UCSD-AML1 (cell line): ENCODE data around the gene PHLDB1.
"Not testable (repeated sequence)": the region's sequence is repeated elsewhere in the genome, so short reads cannot be mapped to it uniquely, and the experiment has no call there.

Experiments used
- DNase-seq: peaks from one replicate; lab custom pipeline; 2025; ENCODE audit not compliant: unreplicated experiment; lab: John Stamatoyannopoulos, UW

PHLDB1 gene

DNA sequence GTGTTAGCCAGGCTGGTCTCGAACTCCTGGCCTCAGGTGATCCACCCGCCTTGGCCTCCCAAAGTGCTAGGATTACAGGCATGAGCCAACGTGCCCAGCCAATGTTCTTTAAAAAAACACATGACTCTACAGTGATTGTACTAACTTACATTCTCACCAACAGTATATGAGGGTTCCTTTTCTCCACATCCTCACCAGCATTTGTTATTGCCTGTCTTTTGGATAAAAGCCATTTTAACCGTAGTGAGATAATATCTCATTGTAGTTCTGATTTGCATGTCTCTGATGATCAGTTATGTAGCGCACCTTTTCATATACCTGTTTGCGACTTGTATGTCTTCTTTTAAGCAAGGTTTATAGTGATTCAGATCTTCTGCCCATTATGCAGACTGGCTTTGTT is 75.5 kb downstream of the PHLDB1 start:
- DNase-seq: not testable (repeated sequence)

DNA sequence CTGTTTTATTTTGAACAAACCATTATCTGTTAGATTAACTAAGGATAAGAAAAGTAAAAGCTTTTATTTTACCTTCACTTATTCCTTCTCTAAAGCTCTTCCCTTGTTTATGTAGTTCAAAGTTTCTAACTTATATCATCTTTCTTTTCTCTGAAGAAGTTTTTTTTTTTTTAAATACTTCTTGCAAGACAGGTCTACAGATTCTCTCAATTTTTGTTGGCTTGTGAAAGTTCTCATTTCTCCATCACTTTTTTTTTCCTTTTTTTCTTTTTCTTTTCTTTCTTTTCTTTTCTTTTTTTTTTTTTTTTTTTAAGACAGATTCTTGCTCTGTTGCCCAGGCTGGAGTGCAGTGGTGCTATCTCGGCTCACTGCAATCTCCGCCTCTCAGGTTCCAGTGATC is 76.8 kb downstream of the PHLDB1 start:
- no peak for DNase-seq

DNA sequence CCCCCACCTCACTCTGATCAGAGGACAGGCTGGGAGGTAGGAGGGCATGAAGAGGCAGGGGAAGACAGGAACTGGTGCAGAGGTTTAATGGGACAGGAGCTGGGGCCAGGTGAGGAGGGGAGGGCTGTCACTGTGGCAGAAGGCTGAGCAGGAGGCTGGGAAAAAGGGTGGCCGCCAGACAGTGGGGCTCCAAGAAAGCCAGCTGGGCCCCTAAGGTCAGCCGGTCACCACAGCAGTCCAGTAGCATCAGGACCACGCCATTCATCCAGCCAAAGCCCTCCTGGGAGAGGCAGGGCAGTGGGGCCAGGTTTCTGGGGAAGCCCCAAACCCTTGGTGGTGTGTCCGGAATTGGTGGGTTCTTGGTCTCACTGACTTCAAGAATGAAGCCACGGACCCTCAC is 80.5 kb downstream of the PHLDB1 start:
- no peak for DNase-seq

DNA sequence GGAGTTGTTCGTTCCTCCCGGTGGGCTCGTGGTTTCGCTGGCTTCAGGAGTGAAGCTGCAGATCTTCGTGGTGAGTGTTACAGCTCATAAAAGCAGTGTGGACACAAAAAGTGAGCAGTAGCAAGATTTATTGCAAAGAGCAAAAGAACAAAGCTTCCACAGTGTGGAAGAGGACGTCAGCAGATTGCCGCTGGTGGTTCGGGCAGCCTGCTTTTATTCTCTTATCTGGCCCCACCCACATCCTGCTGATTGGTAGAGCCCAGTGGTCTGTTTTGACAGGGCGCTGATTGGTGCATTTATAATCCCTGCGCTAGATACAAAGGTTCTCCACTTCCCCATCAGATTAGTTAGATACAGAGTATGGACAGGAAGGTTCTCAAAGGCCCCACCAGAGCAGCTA is 80.9 kb downstream of the PHLDB1 start:
- not testable (repeated sequence) for DNase-seq

DNA sequence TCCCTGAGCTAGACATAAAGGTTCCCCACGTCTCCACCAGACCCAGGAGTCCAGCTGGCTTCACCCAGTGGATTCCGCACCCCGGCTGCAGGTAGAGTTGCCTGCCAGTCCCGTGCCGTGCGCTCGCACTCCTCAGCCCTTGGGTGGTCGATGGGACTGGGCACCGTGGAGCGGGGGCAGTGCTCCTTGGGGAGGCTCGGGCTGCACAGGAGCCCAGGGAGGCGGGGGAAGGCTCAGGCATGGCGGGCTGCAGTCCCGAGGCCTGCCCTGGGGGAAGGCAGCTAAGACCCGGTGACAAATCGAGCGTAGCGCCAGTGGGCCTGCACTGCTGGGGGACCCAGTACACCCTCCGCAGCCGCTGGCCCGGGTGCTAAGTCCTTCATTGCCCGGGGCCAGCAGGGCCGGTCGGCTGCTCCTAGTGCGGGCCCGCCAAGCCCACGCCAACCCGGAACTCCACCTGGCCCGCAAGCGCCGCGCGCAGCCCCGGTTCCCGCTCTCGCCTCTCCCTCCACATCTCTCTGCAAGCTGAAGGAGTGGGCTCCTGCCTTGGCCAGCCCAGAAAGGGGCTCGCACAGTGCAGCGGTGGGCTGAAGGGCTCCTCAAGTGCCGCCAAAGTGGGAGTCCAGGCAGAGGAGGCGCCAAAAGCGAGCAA is 81.6 kb downstream of the PHLDB1 start:
- no peak for DNase-seq

DNA sequence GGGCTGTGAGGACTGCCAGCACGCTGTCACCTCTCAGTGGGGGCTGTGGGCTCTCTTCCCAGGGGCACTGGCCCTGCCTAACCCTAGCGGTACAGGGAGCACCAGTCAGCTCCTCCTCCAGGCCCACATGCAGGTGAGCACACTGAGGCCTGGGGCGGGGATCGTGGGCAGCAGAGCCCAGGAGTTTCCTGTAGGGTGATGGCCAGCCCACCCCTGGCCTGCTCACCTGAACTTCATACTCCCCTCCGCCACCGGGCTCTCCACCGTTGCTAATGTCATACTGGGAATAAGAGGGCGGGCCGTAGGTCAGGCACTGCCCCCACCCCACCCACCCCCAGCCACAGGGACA is 82.1 kb downstream of the PHLDB1 start:
- no peak for DNase-seq

DNA sequence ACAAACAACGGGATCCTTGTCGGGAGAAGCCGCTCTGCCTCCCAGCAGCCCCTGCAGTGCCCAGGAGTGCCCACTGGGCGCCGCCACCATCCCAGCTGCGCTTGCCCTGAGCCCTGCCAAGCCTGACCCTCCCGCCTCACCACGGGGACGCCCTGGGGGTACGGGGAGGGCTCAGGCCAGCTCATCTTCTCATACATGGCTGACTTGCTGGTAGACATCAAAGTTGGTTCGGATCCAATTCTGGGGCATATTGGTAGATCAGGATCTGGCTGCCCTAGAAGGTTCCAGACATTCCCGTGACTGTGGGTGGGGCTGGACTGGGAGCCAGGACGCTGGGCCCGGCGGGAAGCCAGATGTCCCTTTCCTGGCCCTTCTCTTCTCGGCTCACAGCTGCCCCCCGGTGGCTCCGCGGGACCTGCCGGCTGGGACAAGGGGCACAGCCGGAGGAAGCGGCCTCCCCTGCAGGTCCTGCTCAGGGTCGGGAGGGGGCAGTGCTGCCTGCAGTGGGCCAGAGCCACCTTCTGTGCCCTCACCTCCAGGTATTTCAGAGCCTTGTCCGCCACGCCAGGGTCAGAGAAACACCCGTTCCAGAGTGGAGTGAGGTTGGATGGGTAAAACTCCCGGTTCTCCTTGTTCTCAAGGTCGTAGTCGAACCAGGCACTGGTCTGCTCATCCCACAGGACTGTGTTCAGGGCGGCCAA is 82.6 kb downstream of the PHLDB1 start:
- DNase-seq: peak; percentile 90

DNA sequence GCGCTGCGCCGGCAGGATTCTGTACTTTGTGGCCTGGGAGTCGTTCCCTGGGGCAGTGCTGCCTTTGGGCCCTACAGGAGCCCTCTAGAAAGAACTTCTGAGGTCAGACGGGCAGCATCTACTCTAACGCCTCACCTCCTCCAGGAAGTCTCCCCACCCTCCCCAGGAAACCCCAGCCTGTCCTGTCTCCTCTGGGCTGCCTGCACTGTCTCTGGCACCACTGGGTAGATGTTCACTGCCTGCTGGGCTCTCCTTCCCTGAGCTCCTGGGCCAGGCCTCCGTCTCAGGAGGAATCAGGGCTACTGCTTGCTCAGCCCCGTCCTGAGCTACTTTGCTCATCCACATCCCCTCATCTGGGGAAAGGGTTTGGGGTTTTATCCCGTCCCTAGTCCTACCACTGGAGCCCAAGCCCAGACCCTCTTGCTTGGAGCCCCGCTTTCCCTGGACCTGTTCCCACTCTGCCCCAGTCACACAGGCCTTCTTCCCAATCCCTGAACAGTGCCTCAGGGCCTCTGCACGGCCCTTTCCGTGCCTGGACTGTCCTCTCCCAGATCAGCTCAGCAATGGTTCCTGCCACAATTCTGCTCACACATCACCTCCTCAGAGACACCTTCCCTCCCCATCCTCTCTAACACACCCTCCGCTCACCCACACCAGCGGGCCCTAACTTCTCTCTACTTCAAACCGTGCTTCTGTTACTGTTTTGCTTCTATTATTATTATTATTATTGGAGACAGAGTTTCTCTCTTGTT is 83.3 kb downstream of the PHLDB1 start:
- DNase-seq: no peak

DNA sequence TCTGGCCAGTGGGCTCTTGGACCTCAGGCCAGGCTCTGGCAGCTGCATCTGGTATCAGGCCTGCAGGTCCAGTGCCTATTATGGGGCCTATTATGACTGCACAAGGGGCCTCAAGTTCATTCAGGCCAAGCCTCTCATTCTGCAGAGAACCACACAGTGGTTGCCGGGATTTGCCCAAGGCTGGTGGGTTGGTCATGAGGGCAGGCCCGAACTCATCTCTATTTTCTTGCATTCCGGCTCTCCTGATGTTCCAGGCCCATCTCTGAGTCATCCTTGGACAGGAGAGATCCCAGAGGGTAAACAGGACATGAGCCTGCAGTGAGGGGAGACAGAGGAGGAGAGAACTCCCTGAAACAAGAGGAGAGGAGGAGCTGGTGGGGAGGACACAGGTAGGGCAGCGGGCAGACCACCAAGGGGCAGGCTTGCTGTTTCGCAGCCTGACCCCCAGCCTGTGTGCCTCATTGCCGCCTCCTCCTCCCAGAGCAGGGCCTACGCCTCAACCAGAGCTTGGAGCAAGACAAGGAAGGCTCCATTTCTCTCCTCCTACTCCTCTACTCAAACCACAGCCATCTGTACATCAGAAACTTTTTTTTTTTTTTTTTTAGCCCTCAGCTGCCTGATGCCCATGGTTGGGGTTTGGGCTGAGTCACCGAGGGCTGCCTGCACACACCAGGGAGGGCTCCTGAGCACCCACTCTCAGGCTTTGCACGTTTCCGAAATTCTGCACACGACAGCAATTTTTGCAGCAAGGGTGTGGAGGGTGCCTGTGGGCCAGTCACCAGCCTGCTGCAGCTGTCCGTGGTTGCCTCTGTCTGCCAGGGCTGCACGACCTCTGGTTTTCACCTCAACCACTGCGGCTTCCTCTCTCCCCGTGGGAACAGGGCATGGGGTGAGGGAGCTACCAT is 84.8 kb downstream of the PHLDB1 start:
- no peak for DNase-seq

DNA sequence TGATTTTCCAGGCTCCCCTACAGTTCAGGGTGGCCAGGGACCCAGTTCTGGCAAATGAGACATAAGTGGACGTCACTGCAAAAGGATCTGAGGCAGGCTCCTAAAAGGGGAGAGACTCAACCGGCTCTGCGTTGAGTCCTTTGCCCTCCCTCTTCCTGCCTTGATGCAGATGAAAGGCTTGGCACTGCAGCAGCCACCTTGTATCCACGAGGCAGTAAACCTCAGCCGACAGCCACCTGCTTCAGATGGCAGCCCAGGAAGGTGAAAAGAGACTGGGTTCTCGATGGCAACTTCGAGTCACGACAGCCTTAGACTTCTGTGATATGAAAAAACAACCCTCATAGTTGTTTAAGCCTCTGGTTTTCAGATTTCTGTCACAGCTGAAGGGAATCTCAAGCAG is 86.8 kb downstream of the PHLDB1 start:
- no peak for DNase-seq

DNA sequence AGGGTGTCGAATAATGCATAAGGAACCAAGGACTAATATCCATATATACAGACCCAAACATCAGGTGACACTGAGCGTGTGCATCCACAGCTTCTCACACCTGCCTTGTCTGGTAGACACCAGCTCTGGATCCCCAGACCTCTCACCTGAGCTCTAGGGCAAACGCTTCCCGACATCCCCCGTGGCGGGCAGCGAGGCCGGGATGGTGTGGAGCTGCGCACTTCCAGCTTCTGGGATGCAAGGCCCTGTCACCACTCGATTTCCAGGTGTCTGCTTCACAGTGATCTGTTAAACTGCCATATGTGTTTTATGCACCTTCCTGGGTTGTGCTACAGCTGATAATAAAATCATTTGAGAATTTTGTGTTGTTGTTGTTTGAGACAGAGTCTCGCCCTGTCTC is 87.4 kb downstream of the PHLDB1 start:
- DNase-seq: no peak

DNA sequence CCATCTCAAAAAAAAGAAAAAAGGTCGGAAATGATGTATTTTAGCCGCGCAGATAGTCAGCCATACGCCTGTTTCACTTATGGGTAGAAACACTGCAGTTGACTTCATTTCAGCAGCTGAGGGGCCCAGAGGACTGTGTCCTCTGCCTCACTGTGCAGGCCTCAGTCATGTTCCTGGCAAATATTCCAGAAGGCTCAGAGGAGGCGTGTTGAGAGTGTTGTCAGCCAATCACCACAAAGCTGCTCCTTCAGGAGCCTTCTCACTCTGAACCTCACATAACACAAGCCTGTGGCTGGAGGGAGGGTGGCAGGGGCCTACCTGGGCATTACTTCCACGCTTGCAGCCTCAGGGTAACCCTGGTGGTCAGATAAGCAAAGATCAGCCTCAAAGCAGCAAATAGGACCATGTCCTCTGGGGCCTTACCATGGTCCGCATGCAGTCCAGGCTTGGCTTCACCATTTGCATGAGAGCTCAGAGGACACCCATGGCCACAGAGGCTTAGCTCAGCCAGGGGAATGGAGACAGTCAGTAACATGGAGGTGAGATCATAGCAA is 89.3 kb downstream of the PHLDB1 start:
- DNase-seq: no peak

DNA sequence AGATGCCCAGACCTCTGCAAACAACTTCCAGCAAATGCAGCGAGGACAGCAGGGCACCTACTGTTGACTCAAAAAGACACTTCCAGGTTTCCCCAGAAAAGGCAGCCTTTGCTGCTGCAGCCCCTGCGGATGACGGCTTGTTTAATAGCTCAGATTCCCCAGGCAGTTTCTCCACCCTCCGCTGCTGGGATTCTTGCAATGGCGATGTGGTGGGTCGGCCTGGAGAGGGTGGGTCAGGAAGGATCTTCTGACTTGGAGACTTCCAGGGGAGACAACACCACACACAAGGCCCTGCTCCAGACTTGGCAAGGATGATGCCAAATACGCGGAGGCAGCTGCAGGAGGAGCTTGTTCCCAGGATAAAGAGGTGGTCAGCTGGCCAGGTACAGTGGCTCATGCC is 89.9 kb downstream of the PHLDB1 start:
- DNase-seq: no peak

DNA sequence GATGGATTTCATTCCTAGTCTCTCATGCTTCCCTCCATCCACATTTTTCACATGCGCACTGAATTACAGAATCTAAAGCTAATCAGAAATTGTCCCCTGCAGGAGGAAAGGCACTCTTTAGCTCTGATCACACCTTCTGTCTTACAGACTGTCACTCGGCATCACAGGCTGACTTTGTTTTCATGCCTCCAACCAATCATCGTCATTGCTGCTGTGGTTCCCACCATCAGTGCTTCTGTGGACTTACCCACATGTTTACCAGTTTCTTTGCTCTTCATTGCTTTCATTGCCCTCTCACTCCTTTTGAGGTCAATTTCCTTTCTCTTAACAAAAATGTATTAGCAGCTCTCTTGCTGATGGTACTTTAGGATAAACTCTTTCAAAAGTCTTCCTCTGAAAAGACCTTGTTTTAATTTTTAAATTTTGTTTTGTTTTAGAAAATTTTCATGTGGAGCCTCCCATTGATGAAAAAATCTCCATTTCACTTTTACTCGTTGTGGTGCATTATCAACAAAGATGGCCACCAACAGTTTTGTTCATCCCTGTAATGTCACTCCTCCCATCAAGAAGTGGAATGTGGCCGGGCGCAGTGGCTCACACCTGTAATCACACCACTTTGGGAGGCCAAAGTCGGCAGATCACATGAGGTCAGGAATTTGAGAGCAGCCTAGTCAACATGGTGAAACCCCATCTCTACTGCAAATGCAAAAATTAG is 92.2 kb downstream of the PHLDB1 start:
- no peak for DNase-seq

DNA sequence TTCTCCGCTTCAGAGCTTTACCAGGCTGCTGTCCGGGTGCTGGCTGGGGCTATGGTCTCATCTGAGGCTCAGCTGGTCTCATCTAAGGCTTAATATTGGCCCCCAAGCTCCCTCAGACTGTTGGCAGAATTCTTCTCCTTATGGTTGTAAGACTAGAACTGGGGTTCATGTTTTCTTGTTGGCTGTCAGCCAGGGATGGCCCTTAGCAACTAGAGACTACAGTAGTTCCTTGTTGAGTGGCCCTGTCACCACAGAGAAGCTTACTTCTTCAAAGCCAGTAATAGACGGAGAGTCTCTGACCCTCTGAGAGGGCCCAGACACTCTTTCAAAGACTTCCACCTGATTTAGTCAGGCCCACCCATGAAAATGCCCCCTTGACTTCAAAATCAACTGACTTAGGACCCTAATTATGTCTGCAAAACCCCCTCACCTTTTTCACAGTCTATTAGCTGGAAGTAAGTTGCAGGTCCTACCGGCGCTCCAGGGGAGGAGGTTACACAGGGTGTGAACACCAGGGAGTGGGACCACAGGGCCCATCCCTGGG is 96.2 kb downstream of the PHLDB1 start:
- no peak for DNase-seq

DNA sequence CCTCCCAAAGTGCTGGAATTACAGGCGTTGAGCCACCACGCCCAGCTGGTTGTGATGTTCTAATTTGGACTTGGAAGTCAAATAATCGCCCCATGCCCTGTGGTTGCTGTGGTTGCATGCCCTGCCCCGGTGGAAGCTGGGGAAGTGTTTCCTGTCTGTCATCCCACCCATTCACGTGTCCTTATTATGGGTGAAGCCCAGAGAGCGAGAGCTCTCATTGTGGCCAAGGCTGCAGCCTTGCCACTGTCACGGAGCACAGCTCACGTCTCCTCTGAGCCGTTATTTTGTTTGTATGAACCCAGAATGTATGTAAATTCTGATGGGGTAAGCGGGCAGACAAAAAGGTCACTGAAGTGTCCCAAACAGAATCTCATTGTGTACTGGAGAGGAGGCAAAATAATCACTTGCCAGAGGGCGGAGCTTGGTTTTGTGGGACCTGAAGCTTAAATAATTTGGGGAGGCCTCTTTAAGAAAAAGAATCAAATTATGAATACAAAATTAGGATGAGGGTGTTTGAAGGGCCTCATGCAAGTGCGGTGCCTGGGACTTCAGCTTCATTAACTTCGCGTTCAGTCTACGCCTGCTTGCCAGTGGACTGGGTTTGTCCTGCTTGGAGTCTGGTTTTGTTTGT is 97.8 kb downstream of the PHLDB1 start:
- peak; percentile 77 for DNase-seq

DNA sequence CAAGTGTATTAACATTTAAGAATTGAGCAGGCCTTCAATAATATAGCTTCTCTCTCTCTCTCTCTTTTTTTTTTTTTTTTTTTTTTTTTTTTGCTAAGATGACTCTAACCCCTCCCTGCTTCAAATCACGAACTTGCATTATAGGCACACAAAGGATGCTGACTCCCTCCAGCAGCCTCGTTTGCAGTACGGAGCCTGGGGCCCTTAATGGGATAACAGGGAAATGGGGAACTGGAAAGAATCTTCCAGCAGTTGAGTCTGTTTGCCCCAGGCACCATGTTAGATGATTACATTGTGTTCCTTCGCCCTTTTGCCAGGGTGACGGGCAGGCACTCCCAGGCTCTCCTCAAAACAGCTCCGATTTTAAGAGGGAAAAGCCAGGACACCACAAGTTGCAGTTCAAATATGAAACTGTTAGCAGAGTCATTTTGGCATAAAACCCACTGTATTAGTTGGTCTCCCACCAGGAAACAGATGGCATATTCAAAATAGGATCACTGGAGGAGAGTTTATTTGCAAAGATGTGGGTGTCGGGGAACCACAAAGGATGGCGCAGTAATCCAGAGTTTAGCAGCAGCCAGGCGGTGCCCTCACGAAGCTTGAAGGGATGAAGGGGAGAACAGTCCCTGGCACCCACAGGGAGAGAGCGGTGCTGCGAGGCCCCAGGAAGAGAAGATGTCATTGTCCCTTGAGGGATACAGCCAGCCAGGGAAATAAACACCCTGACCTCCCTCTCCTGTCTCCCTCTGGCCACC is 98.6 kb downstream of the PHLDB1 start:
- no peak for DNase-seq

DNA sequence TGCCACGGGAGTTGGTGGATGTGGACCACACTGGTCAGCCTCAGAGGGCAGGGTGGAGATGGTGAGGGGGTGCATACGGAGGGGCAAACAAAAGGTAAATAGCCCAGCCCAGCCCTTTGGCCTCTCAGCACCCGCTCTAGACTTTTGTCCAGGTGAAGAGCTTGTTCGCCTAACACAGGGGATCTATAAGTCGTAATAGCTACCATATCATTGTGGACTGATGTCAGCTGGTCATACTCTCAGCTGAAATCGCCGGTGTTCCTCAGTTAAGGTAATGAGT is 99.1 kb downstream of the PHLDB1 start:
- no peak for DNase-seq
